Activated naive CD4-positive, alpha-beta T cell treated with anti-CD3 and anti-CD28 coated beads, Interleukin-2, amount 50 U/mL, for 24 hours (primary cell): Measurements from ENCODE around the gene DOK7.
"Not testable (repeated sequence)": the region's sequence is repeated elsewhere in the genome, so short reads cannot be mapped to it uniquely, and the experiment has no call there.

ENCODE experiments used
- H3K27ac Mint-ChIP-seq: one replicate; pipeline ENCODE4 v1.8.0; 2021; ENCODE audit warnings: mild to moderate bottlenecking, mixed read lengths
- H3K27me3 Mint-ChIP-seq: one replicate; pipeline ENCODE4 v1.8.0; 2021; ENCODE audit warnings: mixed read lengths
- H3K36me3 Mint-ChIP-seq: one replicate; pipeline ENCODE4 v1.8.0; 2021; ENCODE audit warnings: mixed read lengths
- H3K4me1 Mint-ChIP-seq: one replicate; pipeline ENCODE4 v1.8.0; 2021; ENCODE audit warnings: mixed read lengths
- H3K4me3 Mint-ChIP-seq: one replicate; pipeline ENCODE4 v1.8.0; 2021; ENCODE audit warnings: mild to moderate bottlenecking, mixed read lengths
- H3K9me3 Mint-ChIP-seq: one replicate; pipeline ENCODE4 v1.8.0; 2021; ENCODE audit warnings: mixed read lengths

DOK7 gene

GRCh38 chr4:3526456-3526855 lies 63.4 kb downstream of the DOK7 start:
- H3K36me3 Mint-ChIP-seq, result no peaks in the 10 kb centered on the region
- no peak overlapping the region for H3K27ac Mint-ChIP-seq

DNA sequence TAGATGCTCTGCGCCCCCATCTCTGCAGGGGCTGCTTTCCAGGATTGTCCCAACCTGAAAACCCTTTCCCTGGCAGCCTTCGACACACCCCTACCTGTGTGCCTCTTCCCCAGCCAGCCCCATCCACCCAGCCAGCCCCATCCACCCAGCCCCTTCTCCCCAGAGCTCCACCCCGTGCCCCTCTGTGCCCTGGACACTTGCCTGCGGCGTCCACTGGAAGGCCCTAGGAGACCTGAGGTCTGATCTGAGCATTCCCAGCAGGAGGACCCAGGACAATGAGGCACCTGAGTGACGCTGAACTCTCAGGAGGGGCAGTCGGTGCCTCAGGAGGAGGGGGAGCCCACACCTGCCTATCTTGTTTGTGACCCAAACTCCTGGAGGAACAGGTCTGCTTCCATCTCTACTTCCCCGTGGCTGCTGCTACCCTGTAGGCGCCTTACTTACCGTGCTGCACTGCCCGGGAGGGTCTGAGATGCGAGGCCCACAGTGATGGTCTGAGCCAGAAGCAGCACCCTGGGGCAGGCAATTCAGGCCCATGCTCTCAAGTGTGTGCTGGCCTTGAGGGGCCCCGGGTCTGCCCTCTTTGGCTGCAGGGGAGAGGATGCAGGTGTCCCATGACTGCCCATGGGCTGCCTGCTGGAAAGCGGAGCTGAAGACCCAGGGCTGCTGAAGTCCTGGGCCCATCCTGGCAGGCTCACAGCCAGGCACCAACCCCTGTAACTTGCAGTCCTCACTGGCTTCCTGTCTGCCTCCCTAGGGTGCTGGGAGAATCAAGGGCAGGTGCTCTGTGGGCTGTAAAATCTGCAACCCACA lies 64.2 kb downstream of the DOK7 start:
- no peak overlapping the region for H3K4me3 Mint-ChIP-seq

More at GRCh38 chr4:3526456-3526855, 63.4 kb downstream of the DOK7 start:
- Mint-ChIP-seq H3K27me3 (no peaks in the 10 kb centered on the region), H3K9me3 (no peaks in the 10 kb centered on the region), H3K4me3 (no peak overlapping the region), H3K4me1 (peaks cover 33% of the 10 kb centered on the region)

DNA sequence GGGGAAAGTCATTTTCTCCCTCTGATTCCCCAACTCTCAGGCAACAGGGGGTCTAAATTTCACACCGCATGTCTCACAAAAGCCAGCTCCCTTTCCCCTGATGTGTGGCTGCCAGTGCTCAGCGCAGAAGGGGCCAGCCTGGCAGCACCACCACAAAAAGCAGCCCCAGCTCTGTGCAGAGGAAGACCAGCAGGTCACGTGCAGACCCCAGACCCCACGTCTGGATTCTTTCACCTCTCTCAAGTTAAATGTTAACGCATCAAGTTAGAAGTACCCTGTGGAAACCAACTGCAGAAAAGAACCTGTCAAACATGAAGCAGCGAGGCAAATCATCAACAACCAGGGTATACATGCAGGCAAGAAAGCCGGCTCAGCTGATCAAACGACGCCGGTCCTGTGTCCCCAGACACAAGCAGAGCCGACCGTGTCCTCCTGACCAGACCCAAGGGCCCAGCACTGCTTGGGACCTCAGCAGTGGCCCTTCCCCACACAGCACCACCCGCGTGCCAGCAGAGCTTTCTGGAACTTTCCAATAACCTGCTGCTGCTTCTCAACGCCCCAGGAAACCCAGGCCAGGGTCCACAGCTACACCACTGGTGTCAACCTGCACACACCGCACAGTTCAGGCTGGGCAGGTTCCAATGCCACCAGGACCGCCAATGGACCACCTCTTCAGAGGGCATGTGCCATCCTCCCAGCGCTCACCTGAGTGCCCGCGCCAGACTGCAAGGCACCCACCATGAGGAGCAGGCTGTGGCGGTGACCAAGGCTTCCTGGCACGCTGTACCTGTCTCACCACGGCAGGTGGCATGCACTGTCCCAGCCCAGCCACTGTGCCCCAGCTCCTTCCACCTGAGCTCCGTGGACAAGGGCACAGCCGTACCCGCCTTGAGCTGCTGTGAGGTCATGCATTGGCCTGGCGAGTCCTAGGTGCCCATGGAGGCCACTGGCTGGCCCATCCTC lies 65.1 kb downstream of the DOK7 start:
- Mint-ChIP-seq H3K9me3 (no peaks in the 10 kb centered on the region), H3K36me3 (no peaks in the 10 kb centered on the region), H3K27me3 (no peaks in the 10 kb centered on the region), H3K4me1 (peaks cover 42% of the 10 kb centered on the region), H3K27ac (no peak overlapping the region), H3K4me3 (no peak overlapping the region)

More for the DNA sequence above, 64.2 kb downstream of the DOK7 start:
- no peaks in the 10 kb centered on the region for H3K9me3 Mint-ChIP-seq
- H3K27ac Mint-ChIP-seq, result no peak overlapping the region
- H3K36me3 Mint-ChIP-seq, result no peaks in the 10 kb centered on the region
- H3K4me1 Mint-ChIP-seq, result peaks cover 40% of the 10 kb centered on the region
- no peaks in the 10 kb centered on the region for H3K27me3 Mint-ChIP-seq

DNA sequence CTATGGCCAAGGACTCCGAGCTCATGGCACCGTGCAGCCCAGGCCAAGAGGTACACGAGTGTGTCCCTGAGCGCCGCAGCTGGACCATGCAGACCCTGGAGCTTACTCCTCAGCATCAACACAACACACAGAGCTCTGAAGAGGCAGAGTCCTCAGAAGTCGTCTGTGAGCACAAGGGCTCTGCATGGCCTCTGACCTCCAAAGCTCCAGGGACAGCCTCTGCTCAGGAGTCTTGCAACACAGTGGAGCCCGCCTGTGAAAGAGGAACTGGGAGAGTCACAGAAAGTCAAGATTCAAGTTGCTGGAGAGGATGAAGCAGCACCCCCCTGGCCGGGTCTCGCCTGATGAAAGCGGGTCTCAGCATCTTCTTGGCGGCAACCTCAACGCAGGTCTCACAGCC lies 66.3 kb downstream of the DOK7 start:
- H3K4me1 Mint-ChIP-seq, result peaks cover 46% of the 10 kb centered on the region
- no peaks in the 10 kb centered on the region for H3K9me3 Mint-ChIP-seq
- no peak overlapping the region for H3K27ac Mint-ChIP-seq
- H3K36me3 Mint-ChIP-seq, result no peaks in the 10 kb centered on the region
- no peak overlapping the region for H3K4me3 Mint-ChIP-seq
- no peaks in the 10 kb centered on the region for H3K27me3 Mint-ChIP-seq

- Mint-ChIP-seq H3K27me3 (no peaks in the 10 kb centered on the region), H3K9me3 (no peaks in the 10 kb centered on the region), H3K4me3 (peak overlapping the region; percentile 99), H3K4me1 (peaks cover 46% of the 10 kb centered on the region), H3K27ac (no peak overlapping the region), H3K36me3 (no peaks in the 10 kb centered on the region)
Measured at GRCh38 chr4:3530051-3530450, 66.9 kb downstream of the DOK7 start.

GRCh38 chr4:3530663-3531254 lies 67.7 kb downstream of the DOK7 start:
- peaks cover 46% of the 10 kb centered on the region for H3K4me1 Mint-ChIP-seq
- H3K4me3 Mint-ChIP-seq, result peak overlapping the region; percentile 99
- H3K27ac Mint-ChIP-seq, result peak overlapping the region; percentile 88
- H3K9me3 Mint-ChIP-seq, result peaks cover 5% of the 10 kb centered on the region
- peaks cover 4% of the 10 kb centered on the region for H3K27me3 Mint-ChIP-seq
- H3K36me3 Mint-ChIP-seq, result peaks cover 3% of the 10 kb centered on the region

DNA sequence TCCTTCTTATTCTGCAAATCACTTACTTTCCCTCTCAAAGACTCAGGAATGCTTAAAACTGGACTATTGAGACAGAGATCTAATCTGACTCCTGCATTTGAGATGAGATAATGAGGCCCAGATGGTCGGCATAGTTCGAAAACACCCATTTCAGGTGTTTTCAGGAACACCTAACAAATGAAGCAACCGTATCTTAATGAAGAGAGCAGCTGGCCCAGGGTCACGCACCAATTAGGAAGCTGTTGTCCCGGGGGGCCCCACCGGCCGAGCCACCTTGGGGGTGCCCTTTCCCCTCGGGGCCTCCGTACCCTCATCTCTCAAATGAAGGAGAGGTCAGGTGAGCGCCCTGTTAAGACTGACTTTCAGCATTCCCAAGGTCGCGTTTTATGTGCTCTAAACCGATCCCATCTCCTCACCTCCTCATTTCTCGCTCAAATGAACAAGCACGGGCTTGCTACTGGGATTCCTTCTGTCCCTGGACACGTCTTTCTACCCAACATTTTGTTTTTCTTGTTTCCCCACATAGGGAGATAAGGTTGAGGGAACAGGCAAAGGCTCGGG lies 68.3 kb downstream of the DOK7 start:
- peaks cover 4% of the 10 kb centered on the region for H3K27me3 Mint-ChIP-seq
- peak overlapping the region; percentile 99 for H3K4me3 Mint-ChIP-seq
- peaks cover 5% of the 10 kb centered on the region for H3K9me3 Mint-ChIP-seq
- H3K36me3 Mint-ChIP-seq, result peaks cover 3% of the 10 kb centered on the region
- peak overlapping the region; percentile 88 for H3K27ac Mint-ChIP-seq
- H3K4me1 Mint-ChIP-seq, result peaks cover 46% of the 10 kb centered on the region

DNA sequence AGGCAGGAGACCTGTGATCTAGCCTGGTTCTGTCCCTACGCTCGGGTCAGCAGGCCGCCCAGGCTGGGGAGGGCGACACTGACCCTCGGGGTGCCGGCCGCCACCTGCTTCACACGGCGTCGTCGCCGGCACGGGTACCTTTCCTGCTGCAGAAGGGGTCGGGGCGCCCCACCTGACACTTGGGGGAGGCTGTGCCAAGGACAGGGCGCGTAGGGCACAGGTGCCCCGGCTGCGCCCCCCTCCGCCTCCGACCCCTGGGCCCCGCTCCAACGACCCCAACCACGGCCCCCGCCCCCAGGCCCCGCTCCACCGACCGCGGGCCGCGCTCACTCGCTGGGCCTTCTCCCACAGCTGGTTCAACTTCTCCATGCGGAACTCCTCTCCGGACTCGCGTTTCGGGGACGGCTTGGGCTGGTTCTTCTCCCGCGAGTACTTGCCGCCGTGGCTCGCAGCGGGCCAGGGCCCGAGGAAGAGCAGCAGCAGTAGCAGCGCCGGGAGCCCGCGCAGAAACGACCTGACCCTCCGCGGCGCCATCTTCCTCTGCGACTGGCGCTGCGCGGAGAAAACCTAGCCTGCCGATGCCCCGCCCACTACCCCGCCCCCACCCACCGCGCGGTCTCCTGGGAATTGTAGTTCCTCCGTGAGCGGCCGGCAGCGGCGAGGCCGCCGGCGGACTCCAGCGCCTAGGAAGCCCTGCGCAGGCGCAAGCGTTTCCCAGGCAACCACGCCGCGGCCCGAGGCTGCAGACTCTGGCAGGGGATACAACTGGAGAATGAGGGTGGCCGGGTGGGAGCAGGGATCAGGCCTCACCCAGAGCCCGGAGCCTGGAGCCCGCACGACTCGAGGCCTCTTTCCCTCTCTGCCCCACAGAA lies 69.0 kb downstream of the DOK7 start, which contains the start of gene LRPAP1:
Gene LRPAP1, minus strand, starts transcription at position 544 of the 872 bp plus-strand sequence. Its CDS starts 10 bp downstream, at position 534.
- peak within 1 kb of the TSS; percentile 99 for H3K4me3 Mint-ChIP-seq
- peak within 1 kb of the TSS; percentile 97 for H3K27ac Mint-ChIP-seq
- peaks cover 41% of the 10 kb centered on the region for H3K4me1 Mint-ChIP-seq
- H3K36me3 Mint-ChIP-seq, result peaks cover 3% of the 10 kb centered on the region
- peaks cover 4% of the 10 kb centered on the region for H3K27me3 Mint-ChIP-seq
- peaks cover 5% of the 10 kb centered on the region for H3K9me3 Mint-ChIP-seq

- Mint-ChIP-seq H3K9me3 (peaks cover 5% of the 10 kb centered on the region), H3K36me3 (peaks cover 3% of the 10 kb centered on the region), H3K4me3 (peak overlapping the region; percentile 99), H3K27ac (no peak overlapping the region), H3K4me1 (peaks cover 34% of the 10 kb centered on the region), H3K27me3 (peaks cover 4% of the 10 kb centered on the region)
Measured at GRCh38 chr4:3532751-3533422, 69.8 kb downstream of the DOK7 start.

- Mint-ChIP-seq H3K27me3 (peaks cover 4% of the 10 kb centered on the region), H3K27ac (no peak overlapping the region), H3K36me3 (peaks cover 3% of the 10 kb centered on the region), H3K9me3 (peaks cover 5% of the 10 kb centered on the region), H3K4me3 (peak overlapping the region; percentile 63), H3K4me1 (peaks cover 29% of the 10 kb centered on the region)
Measured at GRCh38 chr4:3533423-3533820, 70.3 kb downstream of the DOK7 start.

- peaks cover 20% of the 10 kb centered on the region for H3K4me1 Mint-ChIP-seq
- not testable (repeated sequence) for H3K27ac Mint-ChIP-seq, H3K27me3 Mint-ChIP-seq, H3K4me3 Mint-ChIP-seq, H3K36me3 Mint-ChIP-seq, H3K9me3 Mint-ChIP-seq
Measured at GRCh38 chr4:3535812-3536211, 72.7 kb downstream of the DOK7 start.

GRCh38 chr4:3538906-3539305 lies 75.8 kb downstream of the DOK7 start:
- H3K36me3 Mint-ChIP-seq, H3K27ac Mint-ChIP-seq: not testable (repeated sequence)

GRCh38 chr4:3543415-3543814 lies 80.3 kb downstream of the DOK7 start:
- H3K9me3 Mint-ChIP-seq, H3K27me3 Mint-ChIP-seq, H3K4me3 Mint-ChIP-seq: not testable (repeated sequence)

More at GRCh38 chr4:3538906-3539305, 75.8 kb downstream of the DOK7 start:
- H3K4me3 Mint-ChIP-seq, H3K9me3 Mint-ChIP-seq, H3K4me1 Mint-ChIP-seq, H3K27me3 Mint-ChIP-seq: not testable (repeated sequence)

More at GRCh38 chr4:3543415-3543814, 80.3 kb downstream of the DOK7 start:
- not testable (repeated sequence) for H3K27ac Mint-ChIP-seq, H3K4me1 Mint-ChIP-seq, H3K36me3 Mint-ChIP-seq
